ACC112 (cell line): ENCODE results near the gene RBM17.
"Not testable (repeated sequence)": the region's sequence is repeated elsewhere in the genome, so short reads cannot be mapped to it uniquely, and the experiment has no call there.

Experiments used
- H2AFZ ChIP-seq: fragments of 200-600 bp; sonication (generic); one replicate; pipeline ENCODE4 v1.6.0; 2017; ENCODE audit warnings: antibody characterized with exemption, low read length; ENCODE audit not compliant: unreplicated experiment
- H3K27ac ChIP-seq: fragments of 200-600 bp; sonication (generic); 2 replicates; pipeline ENCODE4 v1.5.1; 2014; ENCODE audit warnings: low read depth, mild to moderate bottlenecking, antibody characterized with exemption, low read length, moderate library complexity
- H3K27me3 ChIP-seq: fragments of 200-600 bp; sonication (generic); 2 replicates; pipeline ENCODE4 v1.6.1; 2014; ENCODE audit warnings: mild to moderate bottlenecking, antibody characterized with exemption, low read length, moderate library complexity, mixed read lengths; ENCODE audit not compliant: insufficient read depth
- H3K36me3 ChIP-seq: fragments of 200-600 bp; sonication (generic); 2 replicates; pipeline ENCODE4 v1.6.1; 2016; ENCODE audit warnings: mild to moderate bottlenecking, antibody characterized with exemption, low read length, moderate library complexity, mixed read lengths; ENCODE audit not compliant: insufficient read depth
- H3K4me1 ChIP-seq: fragments of 200-600 bp; sonication (generic); one replicate; pipeline ENCODE4 v1.6.1; 2016; ENCODE audit warnings: low read length, mixed read lengths; ENCODE audit not compliant: insufficient read depth, unreplicated experiment, control insufficient read depth
- H3K4me3 ChIP-seq: fragments of 200-600 bp; sonication (generic); 2 replicates; pipeline ENCODE4 v1.5.1; 2014; ENCODE audit warnings: mild to moderate bottlenecking, low read depth, low read length
- H3K79me2 ChIP-seq: fragments of 200-600 bp; sonication (generic); one replicate; pipeline ENCODE4 v1.6.0; 2016; ENCODE audit warnings: low read length; ENCODE audit not compliant: control insufficient read depth, unreplicated experiment, insufficient read depth

The RBM17 gene

GRCh38 chr10:6138456-6138855 lies 49.6 kb downstream of the RBM17 start:
- H3K4me3 ChIP-seq: no peak overlapping the region
- H3K36me3 ChIP-seq: no peaks in the 10 kb centered on the region
- no peak overlapping the region for H2AFZ ChIP-seq
- H3K79me2 ChIP-seq: no peaks in the 10 kb centered on the region
- H3K4me1 ChIP-seq: peaks cover 34% of the 10 kb centered on the region
- peaks cover 16% of the 10 kb centered on the region for H3K27me3 ChIP-seq
- H3K27ac ChIP-seq: no peak overlapping the region

- peaks cover 34% of the 10 kb centered on the region for H3K4me1 ChIP-seq
- H3K27me3 ChIP-seq: peaks cover 16% of the 10 kb centered on the region
- H3K36me3 ChIP-seq: no peaks in the 10 kb centered on the region
- H2AFZ ChIP-seq: no peak overlapping the region
- no peaks in the 10 kb centered on the region for H3K79me2 ChIP-seq
- H3K27ac ChIP-seq: no peak overlapping the region
- no peak overlapping the region for H3K4me3 ChIP-seq
Observed at GRCh38 chr10:6139470-6139869, 50.6 kb downstream of the RBM17 start.

- H3K4me1 ChIP-seq: peaks cover 34% of the 10 kb centered on the region
- peaks cover 3% of the 10 kb centered on the region for H3K79me2 ChIP-seq
- H3K4me3 ChIP-seq: peak overlapping the region; percentile 76; the same call in 1 of the 2 replicates
- no peaks in the 10 kb centered on the region for H3K36me3 ChIP-seq
- H3K27me3 ChIP-seq: peaks cover 16% of the 10 kb centered on the region
- no peak overlapping the region for H2AFZ ChIP-seq
- H3K27ac ChIP-seq: no peak overlapping the region
Observed at GRCh38 chr10:6140141-6140841, 51.5 kb downstream of the RBM17 start.

GRCh38 chr10:6140965-6141295 lies 52.1 kb downstream of the RBM17 start:
- Histone ChIP-seq H3K4me3 (peak overlapping the region; percentile 76), H3K79me2 (peaks cover 9% of the 10 kb centered on the region), H2AFZ (no peak overlapping the region), H3K36me3 (no peaks in the 10 kb centered on the region), H3K27me3 (peaks cover 16% of the 10 kb centered on the region), H3K27ac (no peak overlapping the region), H3K4me1 (peaks cover 34% of the 10 kb centered on the region)

GRCh38 chr10:6141296-6142151 lies 52.7 kb downstream of the RBM17 start:
- H3K27ac ChIP-seq: peak overlapping the region; percentile 89
- peak overlapping the region; percentile 76 for H3K4me3 ChIP-seq
- H3K27me3 ChIP-seq: peaks cover 16% of the 10 kb centered on the region
- H3K79me2 ChIP-seq: peaks cover 11% of the 10 kb centered on the region
- peaks cover 30% of the 10 kb centered on the region for H3K4me1 ChIP-seq
- H2AFZ ChIP-seq: peak overlapping the region; percentile 69
- no peaks in the 10 kb centered on the region for H3K36me3 ChIP-seq

- Histone ChIP-seq H3K4me1 (peaks cover 24% of the 10 kb centered on the region), H3K4me3 (peak overlapping the region; percentile 76), H3K27ac (peak overlapping the region; percentile 89), H3K79me2 (peaks cover 15% of the 10 kb centered on the region), H3K27me3 (peaks cover 16% of the 10 kb centered on the region)
- not testable (repeated sequence) for H3K36me3 ChIP-seq, H2AFZ ChIP-seq
Observed at GRCh38 chr10:6142186-6142585, 53.4 kb downstream of the RBM17 start.

GRCh38 chr10:6142644-6143043 lies 53.8 kb downstream of the RBM17 start:
- Histone ChIP-seq H3K4me1 (peaks cover 24% of the 10 kb centered on the region), H3K27me3 (peaks cover 15% of the 10 kb centered on the region), H3K79me2 (peaks cover 15% of the 10 kb centered on the region), H3K36me3 (no peaks in the 10 kb centered on the region), H2AFZ (no peak overlapping the region), H3K27ac (no peak overlapping the region), H3K4me3 (no peak overlapping the region)

- Histone ChIP-seq H3K27me3 (peaks cover 10% of the 10 kb centered on the region), H3K4me1 (peaks cover 24% of the 10 kb centered on the region), H3K79me2 (peaks cover 17% of the 10 kb centered on the region), H3K36me3 (no peaks in the 10 kb centered on the region), H2AFZ (no peak overlapping the region), H3K27ac (no peak overlapping the region), H3K4me3 (no peak overlapping the region)
Observed at GRCh38 chr10:6143181-6143580, 54.3 kb downstream of the RBM17 start.

GRCh38 chr10:6144406-6145165 lies 55.8 kb downstream of the RBM17 start:
- Histone ChIP-seq H3K27ac (peak overlapping the region; percentile 63; the same call in 1 of the 2 replicates), H3K4me1 (peaks cover 24% of the 10 kb centered on the region), H3K36me3 (0 out of 2 replicates have a peak, but pooled peaks cover 4% of the 10 kb centered on the region), H3K79me2 (peaks cover 22% of the 10 kb centered on the region), H2AFZ (peak overlapping the region; percentile 88), H3K27me3 (no peaks in the 10 kb centered on the region), H3K4me3 (peak overlapping the region; percentile 98)

GRCh38 chr10:6145166-6145987 lies 56.5 kb downstream of the RBM17 start:
- Histone ChIP-seq H3K4me1 (peaks cover 24% of the 10 kb centered on the region), H3K27ac (0 out of 2 replicates have a peak overlapping the region, but pooled peaks have one; percentile 35), H3K79me2 (peaks cover 22% of the 10 kb centered on the region), H3K27me3 (no peaks in the 10 kb centered on the region), H3K4me3 (peak overlapping the region; percentile 98), H3K36me3 (0 out of 2 replicates have a peak, but pooled peaks cover 4% of the 10 kb centered on the region), H2AFZ (peak overlapping the region; percentile 55)
